ENCODE measurements around the gene HSPH1. TPM values are rescaled to one million over a fixed set of nuclear protein-coding genes. Genes with fewer than 3 reads are reported as not detected.
A peak's percentile ranks its signal among the peaks of the same experiment; 100 is the strongest.

The HSPH1 gene
- total and polyA plus RNA-seq, 2 donors (not counting 3 experiments of a cell fraction or from before 2014, with no cell fraction given), result 15.8 to 124 TPM

GRCh38 chr13:31162151-31163008 is 676 bp upstream of the HSPH1 start:
- H3K9me1 ChIP-seq (replicated peaks; ENCODE audit: control insufficient read depth, extremely low read depth, insufficient read depth, low read length), result no peaks in the 10 kb centered on the region
- peak overlapping the region; percentile 99 for H3K4me2 ChIP-seq (ENCODE audit: insufficient read depth, low read length)
- TF ChIP-seq JUN (IDR thresholded peaks at IDR 0.05; ENCODE audit: borderline replicate concordance, insufficient read depth, insufficient read length, low read depth) (peak; percentile 53), MAX (IDR thresholded peaks at IDR 0.05; ENCODE audit: insufficient read depth, insufficient read length) (peak; percentile 21), CTCF (IDR thresholded peaks at IDR 0.05; ENCODE audit: extremely low read depth in 1 of 2, insufficient read depth in 1 of 2, low read depth in 1 of 2, low read length in 2 of 2) (no peak), POLR2A (IDR thresholded peaks at IDR 0.05; ENCODE audit: low read depth, low read length) (peak; percentile 81), GATA2 (IDR thresholded peaks at IDR 0.05; ENCODE audit: insufficient read depth, insufficient read length, low read depth, low read length) (no peak), EZH2 (IDR thresholded peaks at IDR 0.05; ENCODE audit: borderline replicate concordance, low read depth, low read length, severe bottlenecking) (no peak), FOS (IDR thresholded peaks at IDR 0.05; ENCODE audit: borderline replicate concordance, insufficient read depth, low read length) (no peak), MYC (IDR thresholded peaks at IDR 0.05; ENCODE audit: low read depth, low read length) (peak; percentile 55), POLR2AphosphoS5 (IDR thresholded peaks at IDR 0.05; ENCODE audit: insufficient read depth, low read depth, low read length) (peak; percentile 38)
- H3K9ac ChIP-seq (replicated peaks; ENCODE audit: extremely low read depth, insufficient read depth, low read length), result peak overlapping the region; percentile 99
- H3K27ac ChIP-seq (ENCODE audit: insufficient read depth, low read depth, low read length), result peak overlapping the region; percentile 95
- peaks cover 42% of the 10 kb centered on the region for H3K79me2 ChIP-seq (ENCODE audit: control insufficient read depth, insufficient read depth, low read length)
- no peaks in the 10 kb centered on the region for H4K20me1 ChIP-seq (replicated peaks; ENCODE audit: control insufficient read depth, extremely low read depth, insufficient read depth, low read length)
- peak overlapping the region; percentile 85 for H2AFZ ChIP-seq (ENCODE audit: low read depth, low read length)
- intact Hi-C loops (cut with micrococcal nuclease) (loop anchor here (1.0 to 10.0 kb wide), 8 partner anchors 37 to 1318 kb away; partner anchors contain the start of genes B3GLCT, KATNAL1 and USPL1), dilution Hi-C loops (cut with MboI; ENCODE audit: extremely low pct_ligation_motif_present, low sequenced_read_pairs) (no loop called here)
- peak; percentile 97 for DNase-seq (ENCODE audit: low read depth, low spot score)
- H3K27me3 ChIP-seq (ENCODE audit: control insufficient read depth in 2 of 2, insufficient read depth in 2 of 2, low read length in 2 of 2), result no peaks in the 10 kb centered on the region
- ChIA-PET POLR2A (interaction anchor here (1.0 kb wide), 1 partner anchor 10 kb away, joined by 3 read pairs; no protein-coding TSS in a partner anchor), CTCF (interaction anchor here (0.6 kb wide), 1 partner anchor 114 kb away, joined by 3 read pairs; no protein-coding TSS in a partner anchor)
- peaks cover 24% of the 10 kb centered on the region for H3K4me1 ChIP-seq (ENCODE audit: control insufficient read depth, extremely low read depth, insufficient read depth, low read length)
- no peaks in the 10 kb centered on the region for H3K36me3 ChIP-seq (ENCODE audit: control insufficient read depth in 2 of 2, extremely low read depth in 1 of 2, insufficient read depth in 2 of 2, low read length in 2 of 2)
- H3K9me3 ChIP-seq (replicated peaks; ENCODE audit: control insufficient read depth, insufficient read depth, low read length), result no peaks in the 10 kb centered on the region
- BruUV-seq (replicated peaks), result TSS peak; percentile 96
- H3K4me3 ChIP-seq (replicated peaks in 1 of 3; ENCODE audit: insufficient read depth in 1 of 3, low read depth in 1 of 3, low read length in 3 of 3), result peak overlapping the region; percentile 88 to 99 (median 97)
- peak; percentile 97 for FAIRE-seq

Data from endothelial cell of umbilical vein (primary cell).